Left forelimb (tissue), 1 donor: ENCODE data around the gene PIK3CB.
"Not testable (repeated sequence)": the region's sequence is repeated elsewhere in the genome, so short reads cannot be mapped to it uniquely, and the experiment has no call there.

Experiments
- DNase-seq: peaks from one replicate; pipeline ENCODE4 v3.0.0-alpha.2; 2018; ENCODE audit warnings: low spot score

Gene PIK3CB

DNA sequence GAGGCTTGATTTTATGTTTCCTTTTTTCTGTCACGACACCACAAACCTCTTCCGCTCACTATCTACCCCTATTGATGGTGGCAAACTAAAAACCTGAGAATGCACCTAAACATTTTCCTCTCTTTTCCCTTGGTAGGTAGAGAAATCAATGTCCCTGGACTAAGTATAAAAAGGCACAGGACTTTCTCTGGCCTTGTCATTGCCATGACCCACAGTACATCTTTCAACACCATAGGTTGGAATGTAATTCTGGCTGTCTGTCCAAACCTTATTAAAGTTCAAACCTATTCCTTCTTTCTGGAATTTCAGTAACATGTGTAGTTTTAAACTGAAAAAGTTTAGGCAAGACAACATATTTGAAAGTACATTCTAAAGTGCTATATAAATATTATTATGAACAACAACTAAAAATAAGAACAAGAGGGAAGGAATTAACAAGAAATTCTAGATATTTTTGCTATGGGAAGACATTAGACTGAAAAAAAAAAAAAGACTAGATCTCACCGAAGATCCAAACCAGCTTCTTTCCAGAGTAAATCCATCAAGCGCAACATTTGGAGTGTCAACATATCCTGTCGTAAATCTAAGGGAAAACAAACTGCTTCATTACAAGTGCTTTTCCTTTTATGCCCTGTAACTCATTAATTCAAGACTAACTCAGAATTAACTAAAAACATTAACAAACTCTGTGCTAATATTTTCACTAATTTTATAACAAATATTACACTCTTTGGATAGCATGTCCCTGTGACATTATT, 153.1 kb downstream of the PIK3CB start:
- no peak for DNase-seq

- not testable (repeated sequence) for DNase-seq
Measured at GRCh38 chr3:138680974-138681373, 153.8 kb downstream of the PIK3CB start.

DNA sequence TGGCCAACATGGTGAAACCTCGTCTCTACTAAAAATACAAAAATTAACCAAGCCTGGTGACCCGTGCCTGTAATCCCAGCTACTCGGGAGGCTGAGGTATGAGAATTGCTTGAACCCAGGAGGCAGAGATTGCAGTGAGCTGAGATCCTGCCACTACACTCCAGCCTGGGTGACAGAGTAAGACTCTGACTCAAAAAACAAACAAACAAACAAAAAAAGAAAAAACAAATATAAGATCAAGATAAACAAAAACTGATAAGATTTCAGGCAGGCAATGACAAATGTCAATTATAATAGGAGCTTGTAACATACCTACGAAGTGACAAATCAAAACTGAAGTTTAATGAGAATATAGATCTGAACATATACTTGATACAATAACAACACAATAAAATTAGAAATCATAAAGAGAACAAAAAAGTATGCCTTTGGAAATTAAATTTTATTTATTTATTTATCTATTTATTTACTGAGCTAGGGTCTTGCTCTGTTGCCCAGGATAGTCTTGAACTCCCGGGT, 155.8 kb downstream of the PIK3CB start:
- DNase-seq = no peak

DNA sequence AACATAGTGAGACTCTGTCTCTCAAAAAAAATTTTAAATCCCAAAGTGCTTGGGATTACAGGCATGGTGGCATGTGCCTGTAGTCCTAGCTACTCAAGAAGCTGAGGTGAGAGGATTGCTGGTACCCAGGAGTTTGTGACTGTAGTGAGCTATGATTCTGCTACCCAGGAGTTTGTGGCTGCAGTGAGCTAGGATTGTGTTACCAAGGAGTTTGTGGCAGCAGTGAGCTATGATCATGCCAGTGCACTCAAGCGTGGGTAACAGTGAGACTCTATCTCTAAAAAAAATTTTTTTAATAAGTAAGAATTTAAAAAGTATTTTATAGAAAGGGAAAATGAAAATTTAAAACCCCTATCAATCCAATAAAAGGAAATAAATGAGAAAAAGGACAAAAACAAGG, 156.6 kb downstream of the PIK3CB start:
- DNase-seq = no peak

DNA sequence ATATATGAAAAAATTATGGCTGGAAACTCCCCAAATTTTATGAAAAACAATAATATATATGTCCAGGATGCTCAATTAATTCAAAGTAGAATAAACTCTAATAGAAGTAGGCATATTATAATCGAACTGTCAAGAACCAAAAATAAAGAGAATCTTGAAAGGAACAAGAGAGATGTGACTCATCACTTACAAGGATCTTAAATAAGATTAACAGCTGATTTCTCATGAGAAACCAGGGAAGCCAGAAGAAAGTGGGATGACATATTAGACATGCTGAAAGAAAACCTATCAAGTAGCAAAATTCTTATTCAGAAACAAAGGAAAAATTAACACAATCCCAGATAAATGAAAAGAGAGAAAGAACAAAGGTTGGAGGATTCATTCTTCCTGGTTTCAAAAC, 159.3 kb downstream of the PIK3CB start:
- DNase-seq = no peak

DNA sequence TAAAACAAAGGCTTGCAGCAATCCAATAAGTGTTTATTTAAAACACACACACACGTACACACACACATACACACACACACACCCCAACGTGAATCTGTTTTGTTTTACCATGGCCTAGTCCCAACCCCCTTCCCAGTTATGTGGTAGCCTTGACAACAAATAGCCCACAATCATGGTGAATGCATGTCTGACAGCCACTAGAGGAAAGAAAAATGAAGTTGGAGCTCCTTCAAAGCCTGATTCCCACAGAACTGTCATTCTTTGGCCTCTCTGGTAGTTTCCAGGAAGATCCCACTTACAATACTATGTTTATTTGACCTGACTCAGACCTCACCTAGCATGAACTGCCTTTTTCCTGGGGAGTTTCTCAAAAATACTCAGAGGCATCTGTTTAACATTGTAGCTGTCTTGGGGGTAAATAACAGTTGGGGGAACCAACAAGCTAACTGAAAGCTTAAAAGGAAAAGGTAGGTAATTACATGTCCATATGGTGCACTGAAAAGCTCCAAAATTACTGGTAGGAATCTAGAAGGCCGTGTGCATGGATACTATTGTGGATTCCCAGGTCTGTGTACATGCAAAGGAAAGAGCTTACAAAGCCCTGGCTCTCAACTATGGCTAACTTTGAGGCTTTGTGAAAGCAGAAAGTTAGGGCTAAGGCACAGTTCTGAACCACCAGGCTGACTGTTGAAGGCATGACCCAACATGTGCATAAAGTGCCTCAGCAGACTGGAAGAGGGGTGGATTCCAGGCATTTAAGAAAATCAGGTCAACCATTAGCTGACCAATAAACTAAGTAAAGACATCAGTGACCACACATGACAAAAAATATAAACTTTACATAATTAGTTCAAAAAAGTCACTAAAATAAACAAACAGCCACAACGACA, 160.8 kb downstream of the PIK3CB start:
- no peak for DNase-seq

DNA sequence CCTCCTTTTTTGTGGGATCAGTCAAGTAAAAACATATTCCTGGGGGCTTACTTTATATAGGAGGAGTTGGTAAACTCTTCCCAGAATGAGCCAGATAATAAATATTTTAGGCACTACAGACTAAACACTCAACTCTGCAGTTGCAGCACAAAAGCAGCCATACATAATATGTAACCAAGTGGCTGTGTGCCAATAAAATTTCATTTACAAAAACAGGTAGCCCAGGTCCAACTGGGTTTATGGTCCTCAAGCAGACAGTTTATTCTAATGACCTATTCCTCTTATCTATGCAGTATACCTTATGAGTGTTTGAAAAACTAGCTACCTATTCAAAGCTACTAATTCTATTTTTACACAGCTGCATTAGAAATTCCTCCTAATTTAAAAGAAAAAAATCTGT, 164.3 kb downstream of the PIK3CB start:
- DNase-seq = no peak

DNA sequence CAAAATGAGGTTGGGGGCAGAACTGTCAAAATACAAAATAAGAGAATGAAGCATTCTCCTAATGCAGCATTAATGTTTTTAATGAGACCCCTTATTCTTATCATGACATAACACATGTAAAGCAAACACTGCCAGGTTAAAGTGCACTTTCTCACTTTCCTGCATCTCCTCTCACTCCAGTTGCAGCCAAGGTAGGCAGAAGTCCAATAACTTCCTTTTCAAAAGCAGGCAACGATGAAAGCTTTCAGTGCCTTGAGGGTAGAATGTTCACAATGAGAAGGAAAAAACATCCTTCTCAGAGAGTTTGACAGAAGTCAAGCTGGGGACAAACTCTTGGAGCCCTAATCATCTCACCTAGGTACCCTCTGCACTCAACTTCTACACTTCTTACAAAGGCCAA, 166.6 kb downstream of the PIK3CB start:
- no peak for DNase-seq

DNA sequence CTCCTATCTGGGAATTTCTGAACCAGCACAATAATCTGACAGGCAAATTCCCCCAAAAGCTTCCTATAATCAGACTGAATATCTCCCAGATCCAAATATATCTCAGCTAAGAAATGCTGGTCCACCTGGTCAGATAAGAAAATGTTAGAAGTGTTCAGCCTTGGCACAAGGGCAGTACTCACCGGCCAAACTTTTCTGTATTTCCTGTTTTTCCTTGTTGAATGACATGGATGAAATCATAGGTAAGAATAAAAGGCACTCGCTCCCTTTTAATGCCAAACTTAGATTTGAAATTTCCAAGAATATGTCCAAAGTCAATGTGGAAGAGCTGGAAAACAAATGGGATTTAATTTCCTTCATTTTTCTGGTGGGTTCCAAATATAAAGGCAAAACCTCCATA, 177.2 kb downstream of the PIK3CB start:
- DNase-seq = no peak

DNA sequence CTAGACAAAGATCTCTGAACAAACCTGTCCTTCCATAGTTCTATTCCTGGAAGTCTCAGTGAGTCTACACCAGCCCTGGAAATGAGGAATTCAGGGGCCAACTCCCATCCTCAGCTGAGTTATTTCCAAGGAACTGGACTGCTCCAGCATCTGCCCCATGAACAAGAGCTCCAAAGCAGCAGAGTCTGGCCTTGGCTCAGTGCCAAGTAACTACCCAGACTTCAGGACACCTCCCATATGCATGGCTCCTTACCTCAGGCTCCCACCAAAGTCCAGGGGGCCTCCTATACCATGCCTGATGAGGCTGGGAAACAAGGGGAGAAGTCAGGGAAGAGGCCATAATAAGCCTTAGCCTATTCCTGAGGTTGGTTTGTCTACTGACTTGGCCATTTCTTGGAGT, 181.2 kb downstream of the PIK3CB start:
- no peak for DNase-seq

GRCh38 chr3:138649134-138649533, 185.6 kb downstream of the PIK3CB start:
- DNase-seq = no peak

- DNase-seq = no peak
Measured at GRCh38 chr3:138646513-138646912, 188.2 kb downstream of the PIK3CB start.

DNA sequence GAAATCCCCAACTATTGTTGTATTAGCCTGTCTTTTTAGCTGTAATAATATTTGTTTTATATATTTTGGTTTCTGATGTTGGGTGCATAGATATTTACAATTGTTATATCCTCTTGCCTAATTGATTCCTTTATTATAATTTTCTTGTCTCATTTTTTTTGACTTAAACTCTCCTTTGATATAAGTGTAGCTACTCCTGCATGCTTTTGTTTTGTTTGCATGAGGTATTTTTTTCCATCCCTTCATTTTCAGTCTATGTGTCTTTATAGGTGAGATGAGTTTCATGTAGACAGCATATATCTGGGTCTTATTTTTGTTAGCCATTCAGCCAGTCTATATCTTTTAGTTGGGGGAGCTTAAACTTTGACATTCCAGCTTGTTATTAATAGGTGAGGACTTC, 188.7 kb downstream of the PIK3CB start:
- DNase-seq = no peak

DNA sequence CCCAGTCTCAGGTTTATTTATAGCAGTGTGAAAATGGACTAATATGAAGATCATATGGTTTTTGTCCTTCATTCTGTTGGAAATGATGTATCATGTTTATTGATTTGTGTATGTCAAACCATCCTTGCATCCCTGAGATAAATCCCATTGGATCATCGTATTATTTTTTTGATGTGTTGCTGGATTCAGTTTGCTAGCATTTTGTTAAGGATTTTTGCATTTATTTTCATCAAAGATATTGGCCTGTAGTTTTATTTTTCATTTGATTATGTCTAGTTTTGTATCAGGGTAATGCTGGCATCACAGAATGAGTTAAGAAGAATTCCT, 191.8 kb downstream of the PIK3CB start:
- DNase-seq = no peak

DNA sequence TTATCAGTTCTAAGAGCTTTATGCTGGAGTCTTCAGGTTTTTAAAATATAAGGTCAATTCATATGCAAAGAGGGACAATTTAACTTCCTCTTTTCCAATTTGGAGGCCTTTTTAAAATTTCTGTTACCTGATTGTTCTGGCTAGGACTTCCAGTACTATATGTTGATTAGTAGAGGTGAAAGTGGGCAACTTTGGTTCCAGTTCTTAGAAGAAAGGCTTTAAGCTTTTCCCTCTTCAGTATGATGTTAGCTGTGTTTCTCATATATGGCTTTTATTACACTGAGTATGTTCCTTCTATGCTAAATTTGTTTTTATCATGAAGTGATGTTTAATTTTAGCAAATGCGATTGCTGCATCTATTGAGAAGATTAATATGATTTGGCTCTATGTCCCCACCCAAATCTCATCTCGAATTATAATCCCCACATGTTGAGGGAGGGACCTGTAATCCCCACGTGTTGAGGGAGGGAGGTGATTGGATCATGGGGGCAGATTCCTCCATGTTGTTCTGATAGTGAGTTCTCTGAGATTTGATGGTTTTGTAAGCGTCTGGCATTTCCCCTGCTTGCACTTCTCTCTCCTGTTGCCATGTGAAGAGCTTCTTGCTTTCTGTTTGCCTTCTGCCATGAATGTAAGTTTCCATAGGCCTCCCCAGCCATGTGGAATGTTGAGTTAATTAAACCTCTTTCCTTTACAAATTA, 192.4 kb downstream of the PIK3CB start:
- DNase-seq = no peak

- DNase-seq = no peak
Measured at GRCh38 chr3:138640537-138640936, 194.2 kb downstream of the PIK3CB start.

DNA sequence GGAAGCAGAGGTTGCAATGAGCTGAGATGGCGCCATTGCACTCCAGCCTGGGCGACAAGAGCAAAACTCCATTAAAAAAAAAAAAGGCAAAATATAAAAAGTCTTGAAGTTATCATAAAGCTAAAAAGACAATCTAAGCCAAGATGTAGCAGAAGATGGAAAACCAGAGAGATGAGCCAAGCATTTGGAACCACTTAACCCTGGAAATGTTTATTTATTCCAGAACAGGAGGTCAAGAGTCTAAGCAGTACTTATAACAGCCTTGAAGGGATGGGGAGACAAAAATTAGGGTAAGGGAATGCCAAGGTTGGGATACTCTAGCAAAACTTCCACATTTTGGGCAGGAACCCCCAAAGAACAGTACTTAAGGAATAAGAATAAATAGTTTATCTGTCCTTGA, 196.1 kb downstream of the PIK3CB start:
- DNase-seq = no peak

DNA sequence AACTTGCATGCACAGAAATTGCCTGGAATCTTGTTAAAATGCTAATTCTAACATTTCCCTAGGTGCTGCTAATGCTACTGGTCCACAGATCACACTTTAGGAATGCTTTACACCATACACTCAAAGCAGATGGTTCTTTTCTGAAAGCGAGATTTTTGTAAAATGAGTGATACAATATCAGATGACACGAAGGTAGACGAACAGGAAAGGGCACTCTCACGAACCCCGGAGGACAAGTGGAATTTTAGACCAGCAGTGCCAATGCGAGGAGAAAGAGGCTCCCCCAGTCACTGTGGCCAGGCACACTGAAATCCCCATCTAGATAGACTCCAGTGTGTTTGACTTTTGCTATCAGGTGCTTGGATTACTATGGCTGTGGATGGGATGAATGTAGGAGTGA, 205.2 kb downstream of the PIK3CB start:
- DNase-seq = no peak

DNA sequence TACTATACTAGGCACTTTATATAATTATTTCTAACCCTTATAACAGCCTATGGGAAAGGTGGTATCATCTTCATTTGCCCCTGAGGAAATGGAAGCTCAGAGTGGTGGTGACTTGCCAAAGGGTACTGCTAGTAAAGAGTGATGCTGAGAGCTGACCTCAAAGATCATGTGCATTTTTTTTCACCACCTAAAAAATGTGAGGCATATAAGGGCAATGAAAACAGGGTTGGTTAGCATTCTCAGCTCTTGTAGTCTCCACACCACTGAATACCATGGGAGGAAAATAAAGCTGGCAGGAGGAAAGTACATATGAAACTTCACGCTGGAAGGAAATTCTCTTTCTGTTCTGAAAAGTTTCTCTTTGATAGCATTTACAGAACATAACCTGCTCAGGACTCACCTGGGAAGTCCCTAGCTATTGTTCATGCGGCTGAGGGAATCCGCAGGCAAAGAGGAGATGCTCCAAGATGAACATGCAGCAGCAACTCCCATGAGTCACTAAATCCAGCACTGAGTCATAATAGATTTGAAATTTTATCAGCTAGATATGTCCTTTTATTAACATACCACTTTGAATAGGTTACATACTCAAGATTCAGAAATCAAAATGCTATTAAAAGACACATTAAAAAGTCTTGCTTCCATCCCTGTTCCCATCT, 208.9 kb downstream of the PIK3CB start:
- DNase-seq = no peak

DNA sequence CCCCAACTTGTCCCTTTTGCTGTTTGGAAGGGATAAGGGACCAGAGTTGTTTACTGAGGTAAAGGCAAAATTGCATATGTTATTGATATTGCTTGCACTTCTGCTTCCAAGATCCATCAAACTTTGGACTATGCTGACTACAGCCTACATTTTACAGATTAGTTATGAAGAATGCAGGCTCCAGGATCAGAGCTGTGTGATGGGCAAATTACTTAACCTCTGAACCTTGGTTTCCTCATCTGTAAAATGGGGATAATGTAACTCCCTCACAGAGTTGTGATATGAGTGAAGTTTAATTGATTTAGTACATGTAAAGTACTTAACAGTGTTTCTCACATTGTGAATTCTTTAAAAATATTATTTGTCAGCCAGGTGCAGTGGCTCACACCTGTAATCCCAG, 210.2 kb downstream of the PIK3CB start:
- DNase-seq = no peak

GRCh38 chr3:138620431-138620830, 214.3 kb downstream of the PIK3CB start:
- no peak for DNase-seq

GRCh38 chr3:138615462-138615861, 219.3 kb downstream of the PIK3CB start:
- DNase-seq = no peak
